ENCODE measurements around the gene SYNE1.

DNA sequence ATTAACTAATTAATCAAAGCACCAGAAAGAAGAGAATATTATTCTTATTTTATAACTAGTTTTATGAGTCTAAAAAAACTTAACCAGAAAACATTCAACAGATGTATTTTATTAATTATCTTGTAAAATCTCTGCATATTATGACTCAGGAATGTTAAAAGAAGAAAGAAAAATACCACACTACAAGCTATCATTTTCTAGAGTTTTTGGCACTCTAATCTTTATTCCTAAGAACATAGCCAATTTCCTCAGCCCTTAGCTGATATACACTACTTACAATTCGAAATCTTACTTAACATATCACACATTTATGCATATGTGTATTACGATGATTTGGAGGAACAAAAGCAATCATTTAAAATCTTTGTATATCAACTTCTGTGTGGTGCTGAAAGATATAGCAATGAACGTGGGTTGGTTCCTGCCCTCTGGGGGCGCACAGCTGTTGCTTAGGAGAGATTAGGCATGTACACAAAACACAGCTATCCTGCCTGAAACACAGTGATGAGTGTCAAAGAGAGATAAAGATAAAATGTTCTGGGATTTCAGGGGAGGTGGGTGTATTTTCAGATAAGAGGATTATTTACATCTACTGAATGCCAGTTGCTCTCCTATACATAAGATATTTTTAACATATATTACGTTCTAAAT lies 404.5 kb downstream of the SYNE1 start:
- TF ChIP-seq POLR2AphosphoS5 (IDR thresholded peaks at IDR 0.05): no peak
- TF ChIP-seq, protein P1, sequence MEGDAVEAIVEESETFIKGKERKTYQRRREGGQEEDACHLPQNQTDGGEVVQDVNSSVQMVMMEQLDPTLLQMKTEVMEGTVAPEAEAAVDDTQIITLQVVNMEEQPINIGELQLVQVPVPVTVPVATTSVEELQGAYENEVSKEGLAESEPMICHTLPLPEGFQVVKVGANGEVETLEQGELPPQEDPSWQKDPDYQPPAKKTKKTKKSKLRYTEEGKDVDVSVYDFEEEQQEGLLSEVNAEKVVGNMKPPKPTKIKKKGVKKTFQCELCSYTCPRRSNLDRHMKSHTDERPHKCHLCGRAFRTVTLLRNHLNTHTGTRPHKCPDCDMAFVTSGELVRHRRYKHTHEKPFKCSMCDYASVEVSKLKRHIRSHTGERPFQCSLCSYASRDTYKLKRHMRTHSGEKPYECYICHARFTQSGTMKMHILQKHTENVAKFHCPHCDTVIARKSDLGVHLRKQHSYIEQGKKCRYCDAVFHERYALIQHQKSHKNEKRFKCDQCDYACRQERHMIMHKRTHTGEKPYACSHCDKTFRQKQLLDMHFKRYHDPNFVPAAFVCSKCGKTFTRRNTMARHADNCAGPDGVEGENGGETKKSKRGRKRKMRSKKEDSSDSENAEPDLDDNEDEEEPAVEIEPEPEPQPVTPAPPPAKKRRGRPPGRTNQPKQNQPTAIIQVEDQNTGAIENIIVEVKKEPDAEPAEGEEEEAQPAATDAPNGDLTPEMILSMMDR (IDR thresholded peaks at IDR 0.05): peak in 1 of 6 experiments; percentile 13

All from upper lobe of left lung (tissue), 4 donors.